ENCODE measurements around the gene REELD1. TPM values are rescaled to one million over a fixed set of nuclear protein-coding genes. Genes with fewer than 3 reads are reported as not detected.

Gene REELD1
- total RNA-seq, 2 donors from 2014 or later = 1.1 to 12.8 TPM

DNA sequence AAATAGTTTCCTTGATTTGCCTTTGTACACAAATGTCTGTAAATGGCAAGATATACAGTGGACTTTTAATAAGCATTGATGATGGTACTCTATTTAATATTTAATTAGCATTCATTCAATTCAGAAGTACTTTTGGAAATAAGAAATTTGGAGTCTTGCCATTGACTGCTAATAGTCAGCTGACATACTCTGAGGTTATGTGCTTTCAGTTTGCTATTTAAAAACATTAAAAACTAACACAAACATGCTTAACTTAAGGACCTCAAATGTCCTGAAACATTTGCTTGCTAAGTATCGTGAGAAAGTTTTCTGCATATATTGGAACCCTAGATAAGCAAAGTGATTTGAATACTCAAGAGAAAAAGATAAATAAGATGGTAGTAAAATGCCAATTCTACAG, 64.6 kb downstream of the REELD1 start:
- Histone ChIP-seq H3K4me3 (no peak overlapping the region), H3K9me3 (no peaks in the 10 kb centered on the region), H3K27ac (no peak overlapping the region), H3K36me3 (no peaks in the 10 kb centered on the region), H3K4me1 (replicated peaks) (no peaks in the 10 kb centered on the region), H3K27me3 (replicated peaks; ENCODE audit: insufficient read depth) (no peaks in the 10 kb centered on the region)
- 70% methylated on average over 1 of the region's 1 CpG for WGBS
- TF ChIP-seq POLR2A (IDR thresholded peaks at IDR 0.05) (no peak), POLR2AphosphoS5 (IDR thresholded peaks at IDR 0.05) (no peak)
- TF ChIP-seq, protein P1, sequence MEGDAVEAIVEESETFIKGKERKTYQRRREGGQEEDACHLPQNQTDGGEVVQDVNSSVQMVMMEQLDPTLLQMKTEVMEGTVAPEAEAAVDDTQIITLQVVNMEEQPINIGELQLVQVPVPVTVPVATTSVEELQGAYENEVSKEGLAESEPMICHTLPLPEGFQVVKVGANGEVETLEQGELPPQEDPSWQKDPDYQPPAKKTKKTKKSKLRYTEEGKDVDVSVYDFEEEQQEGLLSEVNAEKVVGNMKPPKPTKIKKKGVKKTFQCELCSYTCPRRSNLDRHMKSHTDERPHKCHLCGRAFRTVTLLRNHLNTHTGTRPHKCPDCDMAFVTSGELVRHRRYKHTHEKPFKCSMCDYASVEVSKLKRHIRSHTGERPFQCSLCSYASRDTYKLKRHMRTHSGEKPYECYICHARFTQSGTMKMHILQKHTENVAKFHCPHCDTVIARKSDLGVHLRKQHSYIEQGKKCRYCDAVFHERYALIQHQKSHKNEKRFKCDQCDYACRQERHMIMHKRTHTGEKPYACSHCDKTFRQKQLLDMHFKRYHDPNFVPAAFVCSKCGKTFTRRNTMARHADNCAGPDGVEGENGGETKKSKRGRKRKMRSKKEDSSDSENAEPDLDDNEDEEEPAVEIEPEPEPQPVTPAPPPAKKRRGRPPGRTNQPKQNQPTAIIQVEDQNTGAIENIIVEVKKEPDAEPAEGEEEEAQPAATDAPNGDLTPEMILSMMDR (IDR thresholded peaks at IDR 0.05) = no peak
- no peak for DNase-seq (ENCODE audit: low spot score)
- intact Hi-C loops (cut with DNase I) = no loop called here

Other genes starting within 250 kb of the REELD1 start
- gene LSM6, start 38.8 kb upstream of the REELD1 start, total RNA-seq = 10 to 100 TPM; 30.2 to 93.8 TPM